Femur (tissue), 1 donor: Measurements from ENCODE around the gene HELZ.
"Not testable (repeated sequence)": the region's sequence is repeated elsewhere in the genome, so short reads cannot be mapped to it uniquely, and the experiment has no call there.

Source experiments
- DNase-seq: peaks from one replicate; pipeline ENCODE4 v3.0.0-alpha.2; 2017

HELZ gene

DNA sequence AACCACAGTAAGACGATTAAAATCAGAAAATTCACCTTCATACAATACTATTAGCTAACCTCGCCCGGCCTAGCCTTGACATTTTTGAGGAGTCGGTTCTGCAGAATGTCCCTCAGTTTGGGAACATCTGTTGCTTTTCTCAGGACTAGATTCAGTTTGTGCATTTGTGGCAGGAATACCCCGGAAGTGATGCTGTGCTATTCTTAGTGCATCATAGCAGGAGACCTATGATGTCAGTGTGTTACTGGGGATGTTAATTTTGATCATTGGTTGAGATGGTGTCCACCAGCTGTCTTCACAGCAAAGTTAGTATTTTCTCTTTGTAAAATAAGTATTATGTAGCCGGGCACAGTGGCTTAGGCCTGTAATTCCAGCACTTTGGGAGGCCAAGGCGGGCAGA, 21.5 kb upstream of the HELZ start:
- no peak for DNase-seq

DNA sequence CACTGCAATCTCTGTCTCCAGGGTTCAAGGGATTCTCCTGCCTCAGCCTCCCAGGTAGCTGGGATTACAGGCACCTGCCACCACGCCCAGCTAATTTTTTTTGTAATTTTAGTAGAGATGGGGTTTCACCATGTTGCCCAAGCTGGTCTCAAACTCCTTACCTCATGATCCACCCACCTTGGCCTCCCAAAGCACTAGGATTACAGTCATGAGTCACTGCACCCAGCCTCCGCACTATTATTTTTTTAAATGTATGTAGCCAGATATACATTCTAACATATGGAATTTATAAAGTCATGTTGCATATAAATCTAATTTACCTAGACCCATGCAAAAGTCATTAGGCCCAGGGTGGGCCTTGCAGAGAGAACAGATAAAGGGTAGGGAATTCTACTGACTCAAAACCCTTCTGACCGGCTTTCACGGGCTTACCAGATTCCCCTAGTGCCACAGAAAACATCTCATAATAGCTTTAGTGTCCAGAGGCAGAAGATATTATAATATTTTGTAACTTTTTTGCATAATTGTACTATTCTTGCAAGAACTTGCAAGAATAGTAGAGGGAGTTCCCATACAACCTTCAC, 20.5 kb upstream of the HELZ start:
- DNase-seq, result no peak

DNA sequence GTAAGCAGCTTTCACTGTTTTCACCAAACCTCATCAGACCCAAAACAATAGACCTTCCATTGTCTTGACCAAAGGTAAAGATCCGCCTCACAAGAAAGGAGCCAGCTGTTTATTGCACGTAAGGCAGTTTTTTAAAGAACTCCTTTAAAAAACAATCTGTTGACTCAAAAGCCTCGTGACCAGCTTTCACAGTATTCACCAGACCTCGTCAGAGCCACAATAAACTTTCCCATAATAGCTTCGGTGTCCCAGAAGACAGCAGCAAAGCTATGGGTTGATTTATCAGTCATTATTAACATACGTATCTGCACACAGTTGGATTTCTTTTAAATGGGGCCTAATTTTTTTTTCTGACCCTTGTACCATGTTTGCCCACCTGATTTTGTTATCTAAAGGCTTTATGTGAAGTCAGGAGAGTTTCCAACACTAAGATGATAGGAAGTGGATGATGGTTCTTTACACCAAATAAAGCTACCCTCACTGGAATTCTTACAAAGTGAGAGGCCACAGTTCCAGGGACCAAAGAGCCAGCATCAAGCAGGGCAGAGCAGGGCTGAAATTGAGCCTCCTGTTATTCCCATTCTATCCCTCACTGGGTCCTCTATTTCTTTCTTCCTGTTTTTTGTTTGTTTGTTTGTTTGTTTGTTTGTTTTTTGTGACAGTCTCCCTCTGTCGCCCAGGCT, 17.6 kb upstream of the HELZ start:
- no peak for DNase-seq

DNA sequence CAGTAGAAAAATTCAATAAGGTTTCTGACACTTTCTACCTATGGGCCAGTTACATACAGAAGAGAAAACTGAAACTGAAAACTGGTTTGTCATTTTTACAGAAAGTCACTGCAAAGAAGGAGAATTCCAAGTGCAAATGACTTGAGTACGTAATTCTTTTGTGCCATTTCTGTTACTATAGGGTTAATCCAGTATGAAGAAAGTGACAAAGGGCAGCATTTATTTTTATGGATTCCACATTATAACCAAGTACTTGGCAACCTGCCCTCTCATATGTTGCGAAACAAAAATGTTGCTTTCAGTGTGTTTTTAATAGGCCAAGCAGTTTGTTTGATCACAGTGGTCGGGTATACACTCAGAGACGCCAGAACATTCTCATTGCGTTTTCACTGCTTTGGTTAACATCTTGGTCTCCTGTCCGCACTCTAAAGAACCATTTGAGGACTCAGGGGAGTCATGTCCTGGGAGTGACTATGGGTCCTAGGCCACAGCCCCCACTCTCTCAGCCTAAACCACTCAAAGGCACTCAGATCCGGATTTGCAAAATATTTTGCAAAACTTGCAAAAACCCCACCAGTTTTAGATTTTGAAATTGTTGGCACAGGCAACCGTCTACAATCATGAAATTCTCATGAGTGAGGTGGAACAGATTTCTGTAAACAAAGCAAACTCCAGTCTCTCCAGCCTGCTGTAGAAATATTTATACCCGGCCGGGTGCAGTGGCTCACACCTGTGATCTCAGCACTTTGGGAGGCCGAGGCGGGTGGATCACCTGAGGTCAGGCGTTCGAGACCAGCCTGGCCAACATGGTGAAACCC, 15.4 kb upstream of the HELZ start:
- peak; percentile 40 for DNase-seq

DNA sequence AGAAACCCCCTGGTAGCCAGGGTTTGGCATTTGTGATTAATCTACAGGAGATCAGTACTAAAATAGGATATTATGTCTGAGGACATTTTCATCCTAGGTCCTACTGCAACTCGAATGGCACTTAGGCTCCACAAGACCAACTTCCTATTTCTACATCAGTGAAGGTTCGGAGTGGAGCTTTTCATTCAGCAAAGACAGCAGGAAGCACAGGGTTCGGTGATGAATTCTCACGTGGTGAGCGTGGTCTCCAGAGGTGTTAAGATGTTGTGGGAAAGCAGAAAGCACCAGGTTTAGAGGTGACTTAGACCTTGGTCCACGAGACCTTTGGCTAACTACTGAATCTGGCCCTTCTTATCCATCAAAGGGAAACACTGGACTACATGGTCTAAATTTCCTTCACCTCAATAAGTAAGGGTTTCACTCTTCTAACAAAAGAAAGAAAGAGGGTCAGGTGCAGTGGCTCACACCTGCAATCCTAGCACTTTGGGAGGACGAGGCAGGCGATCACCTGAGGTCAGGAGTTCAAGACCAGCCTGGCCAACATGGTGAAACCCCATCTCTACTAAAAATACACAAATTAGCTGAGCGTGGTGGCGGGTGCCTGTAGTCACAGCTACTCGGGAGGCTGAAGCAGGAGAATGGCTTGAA, 13.9 kb upstream of the HELZ start:
- no peak for DNase-seq

DNA sequence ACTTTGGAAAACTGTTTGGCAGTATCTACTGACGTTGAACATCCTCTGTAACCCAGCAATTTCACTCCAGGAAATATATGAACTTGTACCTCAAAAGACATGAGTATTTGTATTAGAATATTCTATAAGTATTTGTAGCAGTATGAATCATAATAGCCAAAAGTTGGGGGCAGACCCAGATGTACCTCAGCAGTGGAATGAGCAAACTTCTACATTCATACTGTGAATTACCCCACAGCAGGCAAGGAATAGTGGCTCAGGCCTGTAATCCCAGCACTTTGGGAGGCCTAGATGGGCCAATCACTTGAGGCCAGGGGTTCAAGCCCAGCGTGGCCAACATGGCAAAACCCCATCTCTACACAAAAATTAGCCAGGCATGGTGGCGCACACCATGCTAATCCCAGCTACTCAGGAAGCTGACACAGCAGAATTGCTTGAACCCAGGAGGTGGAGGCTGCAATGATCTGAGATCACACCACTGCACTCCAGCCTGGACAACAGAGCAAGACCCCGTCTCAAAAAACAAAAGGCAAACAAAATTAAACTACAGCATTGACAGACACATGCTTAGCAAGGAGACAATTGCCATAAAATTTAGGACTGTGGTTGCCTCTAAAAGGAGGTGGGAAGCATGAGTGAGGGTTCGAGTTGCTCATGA, 11.2 kb upstream of the HELZ start:
- DNase-seq, result no peak

DNA sequence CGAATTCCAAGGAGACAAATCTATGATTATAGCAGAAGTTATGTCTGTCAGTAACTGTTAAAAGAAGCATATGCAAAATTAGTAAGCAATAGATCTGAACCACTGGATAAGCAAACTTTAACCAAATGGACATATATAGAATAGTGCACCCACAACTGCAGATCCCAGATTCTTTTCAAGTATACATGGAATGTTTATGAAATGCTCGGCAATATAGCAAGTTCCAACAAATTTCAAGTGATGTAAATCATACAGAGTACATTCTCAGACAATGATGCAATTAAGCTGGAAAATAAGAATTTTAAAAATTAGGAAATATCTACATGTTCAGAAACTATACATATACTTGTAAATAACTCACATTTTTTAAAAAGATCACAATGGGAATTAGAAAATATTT, 8.4 kb upstream of the HELZ start:
- no peak for DNase-seq

DNA sequence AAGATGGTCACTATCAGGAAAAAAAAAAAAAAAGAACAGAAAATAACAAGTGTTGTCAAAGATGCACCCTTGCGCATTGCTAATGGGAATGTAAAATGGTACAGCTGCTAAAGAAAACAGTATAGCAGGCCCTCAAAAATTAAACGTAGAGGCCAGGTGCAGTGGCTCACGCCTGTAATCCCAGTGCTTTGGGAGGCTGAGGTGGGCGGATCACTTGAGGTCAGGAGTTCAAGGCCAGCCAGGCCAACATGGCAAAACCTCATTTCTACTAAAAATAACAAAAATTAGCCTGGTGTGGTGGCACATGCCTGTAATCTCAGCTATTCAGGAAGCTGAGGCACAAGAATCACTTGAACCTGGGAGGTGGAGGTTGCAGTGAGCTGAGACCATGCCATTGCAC, 6.6 kb upstream of the HELZ start:
- DNase-seq, result not testable (repeated sequence)

DNA sequence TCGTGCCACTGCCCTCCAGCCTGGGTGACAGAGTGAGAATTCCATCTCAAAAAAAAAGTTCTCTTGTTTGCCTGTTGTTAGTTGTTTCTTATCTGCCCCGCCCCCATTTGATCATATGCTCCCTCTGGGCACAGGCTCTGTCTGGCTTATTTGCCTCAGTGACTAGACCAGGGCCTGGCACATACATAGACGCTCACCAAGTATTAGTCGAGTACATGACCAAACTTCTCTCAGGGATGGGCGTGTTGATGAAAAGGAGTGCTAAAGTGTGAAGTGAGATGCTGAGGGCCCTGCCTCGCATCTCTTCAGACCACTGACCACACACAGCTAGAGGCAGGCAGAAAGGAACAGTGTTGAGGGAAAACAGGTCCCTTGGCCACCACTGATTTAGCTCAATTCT, 3.3 kb upstream of the HELZ start:
- DNase-seq, result no peak

DNA sequence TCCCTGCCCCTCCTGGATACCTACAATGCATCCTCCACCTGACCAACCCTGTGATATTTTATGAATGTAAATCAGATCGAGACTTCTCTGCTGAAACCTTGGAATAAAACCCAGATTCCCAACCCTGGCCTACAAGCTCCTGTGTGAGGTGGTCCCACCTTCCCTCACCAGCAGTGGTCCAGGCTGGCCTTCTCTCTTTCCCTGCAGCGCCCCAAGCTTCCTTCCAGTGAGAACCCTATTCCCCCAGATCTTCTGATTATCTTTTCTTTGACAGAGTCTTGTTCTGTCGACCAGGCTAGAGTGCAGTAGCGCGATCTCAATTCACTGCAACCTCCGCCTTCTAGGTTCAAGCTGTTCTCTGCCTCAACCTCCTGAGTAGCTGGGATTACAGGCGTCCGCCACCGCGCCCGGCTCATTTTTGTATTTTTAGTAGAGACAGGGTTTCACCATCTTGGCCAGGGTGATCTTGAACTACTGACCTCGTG, 2.5 kb upstream of the HELZ start:
- DNase-seq, result no peak

DNA sequence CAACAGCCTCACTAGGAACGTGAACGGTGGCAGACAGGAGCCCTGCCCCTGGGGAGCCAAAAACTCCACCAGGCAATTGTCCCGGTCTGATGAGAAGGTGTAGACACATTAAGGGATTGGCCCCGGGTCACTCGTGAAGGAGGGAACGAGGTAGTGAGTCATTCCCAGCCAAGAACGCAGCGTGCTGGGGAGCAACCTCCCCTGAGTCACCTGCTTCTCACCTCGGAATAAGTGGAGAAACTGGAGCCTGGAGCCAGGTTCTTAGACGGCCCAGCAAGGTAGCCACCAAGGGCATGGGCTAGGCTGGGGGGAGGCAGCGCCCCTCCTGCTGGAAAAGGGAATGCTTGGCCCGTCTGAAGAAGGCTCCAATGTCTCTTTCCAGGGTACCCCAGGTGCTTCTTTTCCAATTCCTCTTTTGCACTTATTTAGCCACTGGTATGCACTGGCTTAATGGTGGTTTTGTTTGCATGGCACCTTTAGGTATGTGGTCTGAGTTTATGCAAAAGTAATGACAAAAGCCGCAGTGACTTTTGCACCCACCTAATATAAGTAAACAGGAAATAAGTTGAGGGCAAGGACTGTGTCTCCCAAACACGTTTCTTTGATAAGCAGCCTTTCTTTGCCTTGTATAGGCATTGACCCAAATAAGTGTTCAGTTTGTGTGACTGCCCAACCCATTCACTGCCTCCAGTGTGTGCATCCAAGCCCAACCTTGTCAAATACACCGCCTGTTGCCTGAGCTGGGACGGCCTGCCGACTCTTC, 1.8 kb upstream of the HELZ start:
- DNase-seq, result no peak

DNA sequence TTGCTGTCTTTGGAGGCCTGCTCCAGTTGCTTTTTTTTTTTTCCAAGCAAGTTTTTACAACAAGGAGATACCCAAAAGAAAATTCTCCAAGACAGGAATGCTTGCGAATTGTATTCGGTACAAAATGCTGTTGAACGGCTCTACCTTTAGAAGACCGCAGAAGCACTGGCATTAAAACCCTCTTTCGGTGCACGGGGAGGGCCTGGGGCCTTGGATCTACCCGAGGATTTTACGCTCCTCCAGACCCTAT, 1.3 kb upstream of the HELZ start:
- DNase-seq, result no peak

DNA sequence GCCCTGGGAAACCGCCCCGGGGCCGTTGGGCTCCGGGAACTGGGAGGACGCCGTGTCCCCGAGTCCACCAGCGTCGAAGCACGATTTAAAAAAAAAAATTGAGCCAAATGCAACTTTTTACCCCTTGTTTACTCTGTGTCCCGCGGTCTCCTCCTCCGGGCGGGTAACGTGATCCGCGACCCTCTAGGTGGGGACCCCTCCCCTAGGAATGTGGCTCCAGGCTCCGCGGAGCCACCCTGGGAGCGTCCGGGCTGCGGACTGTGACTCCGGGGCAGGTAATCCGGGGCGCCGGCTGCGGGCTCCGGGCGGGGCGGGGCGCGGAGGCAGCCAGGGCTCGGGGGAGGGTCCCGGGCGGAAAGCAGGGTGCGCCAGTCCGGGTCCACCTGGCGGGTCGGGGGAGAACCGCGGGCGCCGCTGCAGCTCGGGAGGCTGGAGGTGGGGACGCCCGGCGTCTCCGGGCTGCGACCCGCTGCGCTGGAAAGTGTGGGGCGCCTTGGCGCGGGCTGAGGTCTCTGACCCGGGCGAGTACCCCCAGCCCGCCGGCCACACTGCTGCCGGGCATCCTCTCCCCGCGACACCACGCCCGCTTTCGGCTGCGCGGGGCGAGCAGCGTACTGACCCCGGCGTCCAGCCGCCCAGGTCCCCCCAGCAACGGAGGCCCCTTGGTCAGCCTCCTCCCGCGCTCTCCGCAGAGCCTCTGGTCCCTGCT, 852 bp upstream of the HELZ start:
- DNase-seq, result peak; percentile 38

DNA sequence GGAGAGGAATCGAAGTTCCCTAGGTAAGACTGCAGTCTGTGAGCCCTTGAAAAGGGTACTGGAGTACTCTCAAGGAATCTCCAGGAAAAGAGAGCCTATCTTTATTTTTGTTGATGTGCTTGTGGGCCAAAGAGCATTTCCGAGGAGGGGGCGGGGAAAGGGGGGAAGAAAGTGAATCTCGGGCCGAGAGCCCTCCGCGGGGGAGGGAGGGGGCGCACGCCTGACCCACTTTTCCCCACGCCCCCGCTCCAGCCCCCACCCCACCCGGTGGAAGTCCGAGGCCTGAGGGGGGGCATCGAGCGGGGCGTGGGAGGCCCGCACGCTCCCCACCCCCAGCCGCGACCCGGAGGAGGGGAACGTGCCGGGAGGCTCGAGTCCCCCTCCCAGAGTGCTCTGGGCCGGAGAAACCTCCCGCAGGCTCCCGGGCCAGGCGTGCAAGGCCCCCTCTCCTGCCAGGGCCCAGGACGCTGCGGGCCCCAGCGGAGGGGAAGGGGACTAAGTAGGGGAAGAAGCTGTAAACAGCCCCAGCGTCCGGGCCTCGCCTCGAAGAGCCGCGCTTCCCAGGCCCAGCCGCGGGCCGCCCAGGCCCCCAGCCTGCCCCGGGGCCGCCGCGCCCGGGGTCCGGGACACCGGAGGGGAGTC, 444 bp downstream of the HELZ start:
- DNase-seq, result no peak

DNA sequence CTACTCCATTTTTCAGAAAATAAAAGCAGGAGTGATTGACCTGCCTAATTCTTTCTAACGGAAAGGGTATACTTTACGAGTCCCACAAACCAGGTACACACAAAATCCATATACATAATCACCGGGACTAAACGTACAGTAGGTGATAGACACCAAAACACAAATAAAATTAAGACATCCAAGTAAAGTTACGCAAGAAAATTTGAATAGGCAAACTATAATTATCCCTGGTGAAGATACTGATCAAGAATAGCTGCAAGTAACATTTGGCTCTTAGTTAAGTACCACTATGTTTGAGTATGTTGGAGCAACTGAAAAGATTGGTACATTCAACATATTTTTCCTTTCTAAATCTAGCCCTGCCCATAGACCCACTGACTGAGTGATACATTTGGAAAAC, 1.7 kb downstream of the HELZ start:
- DNase-seq, result no peak

DNA sequence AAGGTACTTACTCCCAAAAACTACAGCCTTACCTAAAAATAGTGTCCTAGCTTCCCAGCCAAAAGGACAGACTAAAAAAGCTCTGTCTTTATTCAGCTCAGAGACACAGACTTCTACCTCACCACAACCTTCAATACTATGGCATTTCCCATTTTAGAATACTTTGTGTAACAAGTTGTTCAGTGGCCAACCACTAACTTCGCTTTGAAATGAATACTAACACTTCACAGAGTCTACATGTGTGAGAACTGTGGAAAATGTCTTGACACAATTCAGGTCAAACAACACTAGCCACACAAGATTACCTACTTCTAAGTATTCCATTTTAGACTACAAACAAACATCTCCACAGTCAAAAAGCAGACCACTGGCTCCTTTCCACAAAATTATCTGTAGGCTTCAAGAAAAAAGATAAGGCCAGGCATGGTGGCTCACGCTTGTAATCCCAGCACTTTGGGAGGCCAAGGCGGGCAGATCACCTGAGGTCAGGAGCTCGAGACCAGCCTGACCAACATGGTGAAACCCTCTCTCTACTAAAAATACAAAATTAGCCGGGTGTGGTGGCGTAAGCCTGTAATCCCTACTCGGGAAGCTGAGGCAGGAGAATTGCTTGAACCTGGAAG, 3.2 kb downstream of the HELZ start:
- no peak for DNase-seq

DNA sequence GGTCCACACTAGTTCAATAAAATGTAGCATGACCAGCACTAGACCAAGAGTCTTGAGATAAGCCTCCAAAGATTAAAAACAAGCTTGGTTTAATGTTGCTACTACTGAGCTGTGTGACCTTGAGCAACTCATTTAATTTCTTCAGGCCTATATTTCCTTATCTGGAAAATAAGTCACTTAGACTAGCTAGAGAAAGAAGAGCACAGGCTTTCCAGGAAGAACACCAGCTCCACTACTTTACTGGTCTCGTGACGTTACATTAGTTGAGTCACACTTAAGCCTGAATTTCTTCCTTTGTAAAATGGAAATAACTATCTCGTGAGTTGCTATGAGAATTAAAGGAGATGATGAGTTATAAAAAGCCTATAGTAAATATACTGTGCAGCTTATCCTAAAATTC, 5.4 kb downstream of the HELZ start:
- DNase-seq, result no peak

DNA sequence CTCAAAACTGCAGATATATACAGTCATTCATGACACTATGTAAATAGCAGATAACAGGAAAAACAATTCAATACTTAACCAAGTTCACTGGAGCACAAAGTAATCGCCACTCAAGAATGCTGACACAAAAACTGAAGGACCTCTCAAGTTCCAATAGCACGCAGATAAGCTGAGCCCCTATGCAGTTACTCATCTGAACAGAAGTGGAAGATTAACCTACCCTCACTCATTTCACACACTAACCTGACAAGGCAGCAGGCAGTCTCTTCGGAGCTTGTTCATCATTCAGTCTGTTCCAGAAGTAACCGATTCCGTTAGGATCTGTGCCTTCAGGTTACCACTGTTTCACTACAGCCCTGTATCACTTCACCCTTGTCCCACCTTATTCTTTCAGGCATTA, 6.0 kb downstream of the HELZ start:
- DNase-seq, result no peak

DNA sequence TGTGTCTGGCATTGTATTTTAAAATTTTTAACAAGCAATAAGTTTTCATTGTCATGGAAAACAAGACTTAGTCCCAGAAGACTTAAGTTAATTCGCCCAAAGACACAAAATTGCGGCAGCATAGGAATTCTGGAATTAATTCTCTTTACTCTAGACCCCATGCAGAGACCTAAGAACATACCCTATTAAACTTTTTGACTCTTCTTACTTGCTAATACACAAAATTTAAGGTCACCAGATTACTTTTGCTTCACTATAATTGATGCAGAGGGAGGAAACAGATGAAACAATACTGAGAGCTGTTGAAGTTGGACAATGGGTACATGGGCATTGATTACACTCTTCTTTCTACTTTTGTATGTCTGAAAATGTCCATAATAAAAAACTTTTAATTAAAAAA, 12.6 kb downstream of the HELZ start:
- no peak for DNase-seq

DNA sequence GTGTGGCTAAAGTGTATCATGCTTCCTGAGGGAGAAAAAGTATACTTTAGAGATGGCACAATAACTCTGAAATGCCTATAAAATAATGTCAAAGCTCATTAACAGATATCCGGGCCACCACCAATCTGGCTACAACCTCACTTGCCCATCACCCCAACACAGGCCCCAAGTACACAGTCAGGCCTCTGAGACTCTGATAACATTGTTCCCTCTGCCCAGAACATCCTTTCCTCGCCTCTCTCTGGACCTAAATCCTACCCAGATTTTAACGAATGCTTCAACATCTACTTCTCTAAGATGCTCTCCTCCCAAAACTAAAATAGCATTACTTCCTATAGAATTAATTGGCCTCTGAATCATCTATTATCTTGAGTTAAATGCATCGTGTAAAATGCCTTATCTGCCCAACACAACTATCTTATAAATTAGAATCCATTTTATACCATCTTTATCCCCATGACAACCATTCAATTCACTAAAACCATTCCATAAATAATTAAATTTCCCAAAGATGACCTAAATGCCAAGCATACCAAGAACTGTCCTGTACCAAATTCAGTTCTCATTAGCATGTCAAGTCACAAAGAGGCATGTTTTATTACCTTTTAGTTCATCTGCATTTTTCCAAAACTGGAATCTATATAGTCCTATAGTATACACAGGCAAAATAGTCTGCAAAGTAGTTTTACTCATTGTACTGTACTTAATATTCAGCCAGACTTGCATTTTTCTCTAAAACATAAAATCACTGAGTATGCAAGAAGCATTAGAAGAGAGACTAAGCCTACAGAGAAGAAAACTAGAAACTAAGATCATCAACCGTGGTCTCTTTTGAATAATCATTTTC, 15.7 kb downstream of the HELZ start:
- no peak for DNase-seq
